ENCODE measurements around the gene S1PR3. TPM values are rescaled to one million over a fixed set of nuclear protein-coding genes. Genes with fewer than 3 reads are reported as not detected.

Gene S1PR3
- total and polyA plus RNA-seq, 9 of the 15 experiments (the other 6 are each of a cell fraction or from before 2014, with no cell fraction given): 0.03 to 2.0 (median 0.29) TPM

DNA sequence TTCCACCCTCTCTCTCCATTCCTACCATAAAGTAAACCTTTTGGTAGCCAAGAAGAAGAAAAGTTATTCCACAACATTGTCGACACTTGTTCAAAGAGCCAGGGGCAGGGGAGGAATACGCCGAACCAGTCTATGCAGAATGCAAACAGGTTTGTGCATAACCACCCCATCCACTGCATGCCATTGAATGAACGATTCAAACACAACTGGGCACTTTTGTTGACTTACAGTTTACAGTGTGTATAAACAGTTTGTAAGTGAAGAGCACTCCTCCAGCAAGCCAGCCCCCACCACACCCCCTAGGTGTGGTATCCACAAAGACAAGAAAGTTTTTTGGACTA is 6.8 kb upstream of the S1PR3 start (continued):
- no peak for TF ChIP-seq ELK1 (CRISPR knock-in tag; IDR thresholded peaks at IDR 0.05)

DNA sequence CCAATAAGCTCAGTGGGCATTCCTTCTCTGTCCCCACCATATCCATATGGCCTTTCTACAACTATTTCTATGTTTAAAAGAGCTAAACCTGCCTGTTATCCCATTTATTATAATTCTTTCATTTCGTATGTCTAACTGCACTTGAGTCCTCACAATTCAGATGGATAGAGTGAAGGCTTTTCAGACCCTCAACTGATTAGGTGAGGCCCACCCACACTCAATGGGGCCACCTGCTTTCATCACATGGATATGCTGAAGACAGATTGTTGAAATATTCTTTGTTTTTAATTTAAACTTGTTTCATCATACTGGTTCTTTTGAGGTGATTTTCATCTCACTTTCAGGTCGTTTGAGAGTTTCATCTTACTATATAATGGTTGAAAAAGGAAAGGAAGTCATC is 5.7 kb upstream of the S1PR3 start:
- WGBS (ENCODE audit: insufficient coverage, low coverage, missing lambda C conversion rate): 0% methylated on average over 2 of the region's 2 CpGs
- Histone ChIP-seq H3K4me1 (replicated peaks in 1 of 2; ENCODE audit: control insufficient read depth in 2 of 2, insufficient read depth in 2 of 2, low read length in 2 of 2) (no peaks in the 10 kb centered on the region), H3K9me3 (replicated peaks; ENCODE audit: control insufficient read depth, insufficient read depth, low read depth, low read length) (no peaks in the 10 kb centered on the region), H3K36me3 (ENCODE audit: control insufficient read depth, insufficient read depth, low read length) (no peaks in the 10 kb centered on the region), H2AFZ (ENCODE audit: low read depth, low read length) (no peak overlapping the region), H3K9ac (ENCODE audit: insufficient read depth in 1 of 2, low read depth in 2 of 2, low read length in 2 of 2) (no peak overlapping the region), H3K4me2 (ENCODE audit: insufficient read depth, low read length) (no peak overlapping the region), H4K20me1 (replicated peaks; ENCODE audit: control insufficient read depth, insufficient read depth, low read length) (no peaks in the 10 kb centered on the region), H3K27ac (ENCODE audit: extremely low read depth, low read depth, low read length) (no peak overlapping the region), H3K4me3 (no peak overlapping the region), H3K79me2 (ENCODE audit: control insufficient read depth, insufficient read depth, low read length) (no peaks in the 10 kb centered on the region), H3K9me1 (ENCODE audit: control insufficient read depth, insufficient read depth, low read length) (no peaks in the 10 kb centered on the region), H3K27me3 (ENCODE audit: control insufficient read depth in 2 of 2, insufficient read depth in 2 of 2, low read length in 2 of 2) (peaks cover 0 to 8% of the 10 kb centered on the region in 2 experiments; a peak in 1 of 5 replicates)
- no peak for DNase-seq (ENCODE audit: extremely low read depth in 1 of 4, low spot score in 3 of 4)
- POLR2A ChIA-PET: no interaction called here
- BruUV-seq (replicated peaks): no TSS peak
- CTCF ChIA-PET (ENCODE audit: low intra/inter-chr PET ratio): no interaction called here
- TF ChIP-seq ZEB2 (IDR thresholded peaks at IDR 0.05): no peak
- TF ChIP-seq RBM25 (IDR thresholded peaks at IDR 0.05; ENCODE audit: low read depth, low read length, severe bottlenecking): peak; percentile 66
- TF ChIP-seq ZNF134 (CRISPR knock-in tag; conservative IDR thresholded peaks at IDR 0.05): peak; percentile 99
- ATAC-seq: no peak
- intact Hi-C loops (cut with micrococcal nuclease) (loop anchor here (10.0 kb wide), 1 partner anchor 111 kb away; no protein-coding TSS in a partner anchor), in situ Hi-C loops (cut with MboI) (no loop called here)
- no peak for FAIRE-seq
